Stimulated activated CD4-positive, alpha-beta T cell treated with anti-CD3 and anti-CD28 coated beads, TNF-alpha, amount 100 ng/mL, for 48 hours (primary cell): Measurements from ENCODE around the gene APEH.
"Not testable (repeated sequence)": the region's sequence is repeated elsewhere in the genome, so short reads cannot be mapped to it uniquely, and the experiment has no call there.

Experiments used
- DNase-seq, 3 donors: peaks; one replicate each; pipeline ENCODE4 v3.0.0-alpha.2; 2020; ENCODE audit warnings: low read depth in 3 of 3

The APEH gene

DNA sequence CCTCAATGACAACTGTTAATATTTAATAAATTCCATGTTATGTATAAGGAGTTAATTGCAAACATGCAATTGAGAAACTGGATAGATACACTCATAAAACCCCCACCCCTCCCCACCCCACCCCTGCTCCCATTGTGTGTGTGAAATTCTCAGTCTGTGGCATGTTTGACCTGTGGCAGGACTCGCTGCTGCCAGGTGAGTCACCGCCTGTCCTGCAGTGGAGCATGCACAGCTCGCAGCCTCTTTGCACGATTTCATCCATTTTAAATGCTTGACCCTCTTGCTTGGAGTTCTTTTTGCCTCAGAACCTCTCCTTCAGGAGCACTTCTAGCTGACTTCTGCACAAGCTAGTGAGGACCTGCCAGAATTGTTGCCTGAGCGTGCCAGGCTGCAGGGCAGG is 5.3 kb upstream of the APEH start:
- DNase-seq: no peak

DNA sequence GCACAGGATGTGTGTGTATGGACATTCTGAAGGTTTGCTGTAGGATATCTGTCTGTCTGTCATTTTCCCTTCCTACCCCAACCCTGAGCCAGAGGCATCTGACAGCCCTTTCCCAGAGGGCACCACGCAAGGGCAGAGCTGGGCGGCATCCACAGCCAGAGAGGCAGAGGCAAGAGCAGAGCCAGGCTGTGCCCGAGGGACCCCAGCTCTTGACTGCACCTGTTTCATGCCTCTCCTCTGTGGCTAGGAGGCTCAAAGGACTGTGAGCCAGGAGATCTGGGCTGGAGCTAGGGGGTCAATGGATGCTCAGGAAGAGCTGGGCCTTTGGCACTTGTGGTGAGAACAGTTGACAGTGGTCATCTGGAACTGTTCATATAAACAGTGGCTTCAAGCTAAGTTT is 4.8 kb upstream of the APEH start:
- DNase-seq: no peak

DNA sequence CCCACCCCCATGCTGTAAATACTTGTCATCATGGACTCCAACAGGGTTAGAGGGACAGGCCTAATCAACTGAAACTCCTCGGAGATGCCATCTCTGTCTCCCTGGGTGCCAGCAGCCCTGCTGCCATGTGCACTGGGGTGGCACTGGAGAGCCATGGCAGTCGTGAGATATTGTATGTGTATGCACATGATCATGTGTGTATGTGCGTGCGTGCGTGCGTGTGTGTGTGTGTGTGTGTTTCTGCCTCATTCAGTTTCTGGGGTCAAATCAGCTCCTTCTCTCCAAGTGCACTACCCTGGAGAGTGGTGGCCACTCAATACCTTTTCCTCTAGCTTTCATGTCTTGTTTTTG is 3.2 kb upstream of the APEH start:
- no peak for DNase-seq

DNA sequence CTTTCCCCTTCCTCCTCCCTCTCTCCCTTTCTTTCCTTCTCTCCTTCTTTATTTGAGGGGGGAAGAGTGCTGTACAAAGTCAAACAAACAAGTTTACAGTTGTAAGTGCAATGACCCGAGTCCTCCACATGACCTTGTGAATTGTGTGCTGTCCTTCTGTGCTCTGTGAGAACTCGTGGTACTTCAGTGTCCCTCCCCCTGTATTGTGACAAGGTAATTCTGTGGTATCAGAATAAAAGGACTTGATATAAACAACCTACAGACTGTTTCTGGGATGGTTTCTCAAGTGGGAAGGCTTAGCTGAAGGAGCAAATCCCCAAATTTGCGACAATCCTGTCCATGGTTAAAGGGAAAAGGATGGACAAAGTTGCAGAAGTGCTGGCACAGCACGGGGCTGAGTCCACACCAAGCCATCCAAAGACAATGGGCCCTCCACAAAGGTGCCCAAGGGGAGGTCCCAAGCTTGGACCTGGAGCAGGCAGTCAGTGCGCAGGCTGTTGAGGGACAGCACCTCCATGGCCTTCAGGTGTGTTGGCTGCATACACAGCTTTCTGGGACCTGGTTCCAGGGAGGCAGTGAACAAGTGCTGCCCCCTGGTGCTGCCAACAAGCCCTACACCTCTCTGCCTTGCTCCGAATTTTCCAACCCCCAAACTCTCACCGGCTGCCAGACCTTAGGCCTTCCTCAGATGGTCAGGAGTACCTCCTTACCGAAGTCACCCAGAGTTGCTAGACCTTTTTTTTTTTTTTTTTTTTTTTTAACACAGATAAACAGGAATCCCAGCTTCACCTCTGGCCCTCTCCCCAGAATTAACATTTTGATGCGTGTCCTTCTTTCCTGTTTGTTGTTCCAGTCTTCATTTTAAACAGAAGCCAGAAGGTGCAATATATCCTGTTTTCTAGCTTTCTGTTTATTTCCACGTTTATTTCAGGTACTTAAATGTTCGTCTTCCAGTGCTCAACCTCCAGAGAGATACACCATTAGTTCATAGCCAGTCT is 2.6 kb upstream of the APEH start:
- DNase-seq: peak; percentile 45 to 67 (median 55)

DNA sequence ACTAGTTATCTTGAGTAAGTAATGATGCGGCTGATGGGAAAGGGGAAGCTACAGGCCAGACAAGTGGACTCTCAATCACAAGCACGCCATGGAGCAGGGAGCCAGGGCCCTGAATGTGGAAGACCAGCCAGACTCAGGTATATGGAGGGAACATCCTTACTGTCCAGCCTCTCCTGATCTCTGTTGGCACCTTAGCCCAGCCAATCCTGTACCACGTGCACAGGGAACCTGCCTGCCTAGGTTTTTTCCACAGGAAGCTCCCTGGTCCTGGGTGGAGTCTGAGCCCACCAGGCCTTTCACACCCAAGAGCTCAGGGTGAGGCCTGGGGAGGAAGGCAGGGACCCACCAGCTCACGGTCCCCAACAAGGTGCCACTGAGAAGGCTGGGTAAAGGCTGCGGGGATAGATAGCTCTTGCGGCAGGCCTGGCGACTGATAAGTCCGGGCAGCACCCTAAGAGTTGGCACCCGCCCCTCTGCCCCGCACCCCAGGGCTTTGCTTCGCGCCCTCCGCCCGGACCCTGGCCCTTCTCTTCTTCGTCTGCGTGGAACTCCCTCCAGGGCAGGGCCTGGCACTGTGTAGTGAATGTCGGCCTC is 933 bp upstream of the APEH start:
- peak in 1 of 3 donors; percentile 20 for DNase-seq

DNA sequence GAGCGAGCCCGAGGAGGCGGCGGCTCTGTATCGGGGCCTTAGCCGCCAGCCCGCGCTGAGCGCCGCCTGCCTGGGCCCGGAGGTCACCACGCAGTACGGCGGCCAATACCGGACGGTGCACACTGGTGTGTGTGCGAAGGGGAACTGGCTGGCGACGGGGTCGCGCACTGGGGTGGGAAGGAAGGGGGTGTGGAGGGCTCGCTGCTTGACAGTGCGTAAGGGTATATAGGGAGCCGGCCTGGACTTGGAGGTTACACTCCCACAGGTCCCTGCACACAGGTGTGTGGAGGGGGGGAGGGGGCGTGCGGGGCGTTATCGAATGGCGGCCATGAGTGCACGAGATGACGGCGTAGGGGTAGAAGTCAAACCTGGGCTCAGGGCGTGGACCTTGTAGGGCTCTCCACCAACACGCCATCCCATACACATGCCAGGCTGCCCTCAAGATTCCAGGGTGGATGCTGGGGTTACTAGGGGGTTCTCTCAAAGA is 389 bp downstream of the APEH start:
- no peak for DNase-seq

DNA sequence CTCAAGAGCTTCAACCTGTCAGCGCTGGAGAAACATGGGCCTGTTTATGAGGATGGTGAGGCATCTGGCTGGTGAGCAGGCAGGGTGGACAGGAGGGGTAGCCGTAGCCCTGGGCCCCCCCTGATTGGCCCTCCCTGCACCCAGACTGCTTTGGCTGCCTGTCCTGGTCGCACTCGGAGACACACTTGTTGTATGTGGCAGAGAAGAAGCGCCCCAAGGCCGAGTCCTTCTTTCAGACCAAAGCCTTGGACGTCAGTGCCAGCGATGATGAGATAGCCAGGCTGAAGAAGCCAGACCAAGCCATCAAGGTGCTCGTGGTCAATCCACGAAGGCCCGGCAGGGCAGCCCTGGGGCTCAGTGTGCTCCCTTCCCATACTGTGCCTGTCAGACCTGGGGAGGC is 1.8 kb downstream of the APEH start:
- no peak for DNase-seq

DNA sequence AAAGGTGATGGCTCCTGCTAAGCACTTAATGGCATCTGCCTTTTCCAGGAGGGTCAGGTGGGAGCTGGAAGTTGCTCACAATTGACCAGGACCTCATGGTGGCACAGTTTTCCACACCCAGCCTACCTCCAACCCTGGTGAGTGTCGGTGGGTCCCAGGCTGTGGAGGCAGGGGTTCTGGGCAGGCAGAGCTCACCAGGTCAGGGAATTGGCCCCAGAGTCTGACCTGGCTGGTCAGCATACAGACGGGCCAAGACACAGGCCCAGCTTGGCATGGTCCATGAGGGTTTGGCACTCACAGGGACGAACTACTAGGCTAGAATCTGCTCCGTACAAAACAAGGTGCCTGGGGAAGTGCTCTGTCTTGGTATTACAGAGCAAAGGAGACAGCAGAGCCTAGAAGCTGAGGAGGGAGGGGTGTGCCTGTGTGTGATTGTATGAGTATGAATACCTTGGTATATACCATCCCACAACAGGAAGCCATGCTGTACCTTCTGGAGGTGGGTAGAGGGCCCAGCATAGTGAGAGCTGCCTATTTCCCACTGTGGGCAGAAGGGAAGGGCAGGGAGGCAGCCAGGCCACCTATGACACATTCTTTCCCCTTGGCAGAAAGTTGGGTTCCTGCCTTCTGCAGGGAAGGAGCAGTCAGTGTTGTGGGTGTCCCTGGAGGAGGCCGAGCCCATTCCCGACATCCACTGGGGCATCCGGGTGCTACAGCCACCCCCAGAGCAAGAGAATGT is 6.5 kb downstream of the APEH start:
- no peak for DNase-seq

DNA sequence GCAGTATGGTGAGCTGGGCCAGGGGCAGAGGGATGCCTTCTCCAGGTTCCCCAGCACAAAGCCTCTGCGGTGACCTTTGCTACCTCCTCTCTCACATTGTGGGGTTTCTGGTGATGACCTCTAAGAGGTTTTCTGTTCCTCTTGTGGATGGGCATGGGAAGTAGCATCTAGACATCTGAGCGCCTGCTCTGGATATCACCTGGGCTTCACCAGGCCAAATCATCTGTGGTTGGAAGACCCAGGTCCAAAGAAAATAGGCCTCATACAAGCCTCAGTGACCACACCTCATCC is 7.0 kb downstream of the APEH start:
- DNase-seq: no peak

DNA sequence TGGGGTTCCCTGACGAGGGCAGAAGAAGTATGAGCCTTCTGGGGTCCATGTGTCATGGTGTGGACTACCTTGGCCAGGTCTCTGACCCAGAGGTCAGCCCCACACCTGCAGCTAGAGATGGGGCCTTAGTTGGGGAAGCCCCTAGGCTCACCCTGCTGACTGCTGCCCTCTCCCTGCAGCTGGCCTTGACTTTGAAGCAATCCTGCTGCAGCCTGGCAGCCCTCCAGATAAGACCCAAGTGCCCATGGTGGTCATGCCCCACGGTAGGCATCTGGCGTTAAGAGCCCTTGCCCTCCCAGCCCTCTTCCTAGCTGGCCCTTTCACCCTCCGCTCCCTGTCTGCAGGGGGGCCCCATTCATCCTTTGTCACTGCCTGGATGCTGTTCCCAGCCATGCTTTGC is 7.4 kb downstream of the APEH start:
- no peak for DNase-seq

DNA sequence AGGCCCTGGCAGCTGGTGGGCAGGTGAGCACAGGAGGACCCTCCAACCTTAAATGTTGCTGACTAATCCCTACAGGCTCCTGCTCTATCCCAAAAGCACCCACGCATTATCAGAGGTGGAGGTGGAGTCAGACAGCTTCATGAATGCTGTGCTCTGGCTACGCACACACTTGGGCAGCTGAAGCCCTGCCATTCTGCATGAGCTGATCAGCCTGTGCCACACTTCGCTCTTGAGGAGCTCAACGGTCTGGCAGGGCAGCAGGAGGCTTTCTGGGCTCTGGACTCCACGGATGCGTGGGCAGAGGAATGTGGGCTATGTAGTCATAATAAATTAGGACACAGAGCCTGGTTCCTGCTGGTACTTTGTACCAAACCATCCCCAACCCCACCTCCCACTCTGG is 9.0 kb downstream of the APEH start:
- no peak for DNase-seq

DNA sequence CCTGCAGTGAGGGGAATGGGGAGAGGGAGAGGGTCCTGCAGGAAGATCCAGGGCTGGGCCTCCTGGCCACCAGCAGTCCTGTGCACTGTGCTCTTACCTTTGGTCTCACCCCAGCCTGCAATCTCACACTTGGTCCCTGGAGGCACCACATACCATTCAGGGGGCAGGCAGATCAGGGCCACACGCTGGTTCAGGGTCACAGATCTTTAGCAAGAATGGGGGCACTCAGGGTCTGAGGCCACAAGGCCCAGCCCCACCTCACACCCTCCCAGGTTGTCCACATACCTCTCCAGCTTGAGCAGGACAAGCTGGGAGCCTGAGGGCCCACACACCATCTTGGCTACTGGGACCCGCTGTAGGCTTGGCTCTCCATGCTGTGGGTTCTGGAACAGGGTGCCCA is 10.3 kb downstream of the APEH start:
- DNase-seq: not testable (repeated sequence)

DNA sequence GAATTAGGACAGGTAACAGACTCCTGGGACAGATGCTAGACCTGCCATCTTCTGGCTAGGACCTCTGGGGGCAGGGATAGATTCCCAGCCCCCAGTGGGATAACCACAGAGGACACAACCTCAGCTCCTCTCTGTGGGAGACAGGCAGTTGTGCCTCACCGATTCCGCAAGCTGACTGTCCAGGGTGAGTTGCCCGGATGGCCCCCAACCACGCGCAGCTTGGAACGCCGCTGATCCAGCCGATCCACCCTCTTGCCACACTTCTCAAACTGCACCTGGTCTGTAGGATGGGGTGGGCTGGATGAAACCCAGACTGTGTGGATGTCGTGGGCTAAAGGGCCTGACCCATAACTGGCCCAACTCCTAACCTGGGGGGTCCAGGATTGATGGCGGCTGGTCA is 11.0 kb downstream of the APEH start:
- DNase-seq: not testable (repeated sequence)

DNA sequence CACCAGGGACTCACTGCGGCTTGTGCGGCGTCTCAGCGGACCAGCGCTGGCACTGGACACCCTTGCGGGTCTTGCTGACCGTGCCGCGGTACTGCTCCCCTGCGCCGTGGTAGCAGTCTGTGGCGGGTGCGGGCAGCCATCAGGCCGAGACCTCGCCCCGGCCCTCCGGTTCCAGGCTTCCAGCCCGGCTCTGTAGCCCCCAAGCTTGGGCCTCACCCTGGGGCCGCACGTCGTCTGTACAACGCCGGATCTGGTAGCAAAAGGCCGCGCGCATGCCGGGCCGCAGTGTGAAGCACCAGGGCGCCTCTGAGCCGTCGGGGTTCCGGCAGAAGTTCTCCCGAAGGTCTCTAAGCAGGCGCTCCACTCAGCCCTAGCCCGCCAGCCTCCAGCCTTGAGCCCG is 11.7 kb downstream of the APEH start:
- DNase-seq: not testable (repeated sequence)

DNA sequence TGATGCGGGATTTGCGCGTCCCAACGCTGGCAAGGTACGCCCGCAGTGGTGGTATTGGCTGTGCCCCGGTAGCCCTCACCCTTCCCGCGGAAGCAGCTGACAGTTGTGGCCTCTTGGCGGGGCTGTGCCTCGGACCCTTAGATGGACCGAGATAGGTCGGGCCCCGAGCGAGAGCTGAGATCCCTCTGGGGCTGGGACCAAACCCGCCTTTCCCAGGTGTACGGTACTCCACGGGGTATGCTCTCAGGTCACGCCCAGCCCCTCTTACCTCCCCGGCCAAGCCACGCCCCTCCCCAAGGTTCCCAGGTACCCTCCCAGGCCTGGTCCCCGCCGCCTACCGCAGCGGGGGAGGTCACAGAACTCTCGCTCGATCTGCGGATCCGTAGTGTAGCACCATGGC is 12.2 kb downstream of the APEH start:
- peak in 1 of 3 donors; percentile 22 for DNase-seq

DNA sequence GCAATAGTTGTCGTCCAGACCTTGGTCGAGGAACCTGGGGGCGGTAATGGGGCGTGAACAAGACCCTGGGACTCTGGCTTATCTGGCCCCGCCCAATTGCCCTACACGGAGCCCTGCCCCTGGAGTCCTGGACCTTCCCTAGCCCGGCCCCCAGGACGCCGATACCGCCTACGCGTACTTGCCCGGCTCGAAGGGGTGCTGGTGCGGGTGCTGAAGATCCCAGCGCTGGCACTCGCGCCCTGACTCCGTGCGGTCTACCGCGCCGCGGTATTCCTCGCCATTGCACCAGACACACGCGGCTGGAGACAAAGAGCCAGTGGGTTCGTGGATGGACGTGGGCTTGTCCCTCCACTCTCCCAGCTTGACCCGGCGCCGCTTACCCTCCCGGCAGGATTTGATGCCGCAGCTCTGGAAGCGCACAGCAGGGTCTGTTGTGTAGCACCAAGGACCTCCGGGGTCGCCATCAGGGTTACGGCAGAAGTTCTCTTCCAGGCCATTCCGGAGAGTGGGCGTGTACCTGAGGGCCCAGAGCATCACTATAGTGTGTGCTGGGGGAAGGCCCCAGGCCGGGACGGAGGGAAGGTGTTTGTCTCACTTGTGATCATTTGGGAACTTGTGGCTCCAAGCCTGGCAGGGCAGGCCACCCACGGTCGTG is 12.7 kb downstream of the APEH start:
- DNase-seq: peak in 1 of 3 donors; percentile 28

DNA sequence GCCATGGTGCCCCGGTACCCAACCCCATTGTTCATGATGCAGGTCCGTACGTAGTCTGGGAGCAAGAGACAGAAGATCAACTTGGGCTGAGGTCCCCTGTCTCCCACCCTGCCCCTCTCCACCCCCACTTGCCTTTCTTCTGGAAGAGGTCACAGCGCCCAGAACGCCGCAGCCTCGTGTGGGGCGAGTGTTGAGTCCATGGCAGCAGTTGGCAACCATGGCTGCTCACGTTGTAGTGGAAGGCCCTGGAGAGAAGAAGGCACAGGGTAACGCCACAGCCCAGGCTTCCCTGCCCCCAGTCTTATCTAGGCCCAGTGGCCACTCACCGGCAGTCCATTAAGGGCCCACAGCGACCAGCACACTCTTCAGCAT is 13.3 kb downstream of the APEH start:
- not testable (repeated sequence) for DNase-seq

DNA sequence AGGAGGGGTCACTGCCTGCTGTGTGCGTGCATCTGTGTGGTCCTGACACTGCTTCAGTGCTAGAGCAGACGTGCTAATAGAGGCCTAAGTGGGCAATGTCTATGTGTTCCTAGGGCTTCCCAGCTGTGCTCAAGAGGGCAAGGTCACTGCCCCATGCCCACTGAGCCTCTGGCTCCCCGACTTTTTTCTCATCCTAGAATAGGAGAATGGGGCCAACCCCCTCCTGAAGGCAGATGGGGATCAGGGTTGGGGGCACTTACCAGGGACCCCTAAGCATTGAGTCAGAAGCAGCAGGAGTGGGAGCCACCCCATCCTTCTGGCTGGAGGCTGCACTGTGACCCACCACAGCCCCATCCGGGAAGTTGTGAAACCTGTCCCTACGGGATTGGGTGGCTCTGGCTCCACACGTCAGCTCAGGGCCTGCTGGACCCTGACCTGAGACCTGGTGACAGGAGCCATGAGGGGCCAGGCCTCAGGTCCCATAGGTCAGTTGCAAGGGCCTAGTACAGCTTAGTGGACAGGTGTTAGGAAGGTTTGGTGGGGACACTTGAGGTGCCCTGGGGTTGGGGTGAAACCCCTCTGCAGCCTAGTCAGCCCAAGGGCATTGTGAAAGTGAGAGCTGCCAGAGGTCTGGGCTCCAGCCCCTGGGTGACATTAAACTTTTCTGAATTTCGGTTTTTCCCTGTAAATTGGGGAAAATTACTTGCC is 14.3 kb downstream of the APEH start:
- not testable (repeated sequence) for DNase-seq

DNA sequence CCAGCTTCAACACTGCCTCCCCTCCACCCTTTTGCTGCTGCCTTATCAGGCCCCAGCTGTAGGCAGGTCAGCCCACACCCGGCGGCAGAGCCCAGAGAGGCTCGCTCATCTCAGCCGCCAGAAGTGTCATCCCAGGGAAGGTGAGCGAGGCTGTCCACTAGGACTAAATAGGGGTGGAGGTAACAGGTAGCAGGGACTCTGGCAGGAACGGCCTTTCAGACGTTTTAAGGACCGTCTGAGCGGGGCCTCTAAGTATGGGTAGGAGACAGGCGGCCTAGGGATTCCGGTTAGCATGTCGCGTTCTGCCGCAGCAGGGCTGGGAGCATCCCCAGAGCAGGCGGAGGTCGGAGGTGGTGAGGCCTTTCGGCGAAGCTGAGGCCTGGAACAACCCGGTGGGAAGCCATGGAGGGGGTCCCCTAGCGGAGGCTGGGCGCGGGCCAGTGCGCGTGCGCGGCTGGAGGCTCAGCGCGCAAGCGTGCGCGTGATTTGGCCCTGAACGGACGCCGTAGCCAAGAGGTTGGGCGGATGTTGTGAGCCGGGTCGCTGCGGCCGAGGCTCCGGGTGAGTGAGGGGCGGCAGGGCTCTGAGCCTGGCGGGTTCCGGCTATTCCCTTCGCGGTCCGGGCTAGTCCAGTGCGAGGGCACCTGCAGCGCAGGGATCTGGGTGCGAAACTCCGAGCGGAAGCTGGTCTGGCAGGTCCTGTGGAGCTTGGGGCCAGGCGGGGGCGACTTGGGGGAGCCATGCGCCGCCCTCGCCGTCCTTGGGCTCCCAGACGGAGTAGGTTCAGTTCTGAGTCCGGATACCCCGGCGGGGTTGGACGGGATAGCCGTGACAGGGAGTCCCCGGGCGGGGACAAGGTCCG is 15.1 kb downstream of the APEH start, which contains the start of the genes MST1 and RNF123:
MST1 (minus strand) TSS at position 429 of the 862 bp plus-strand sequence. CDS start 783 bp downstream, outside the sequence.
RNF123 (plus strand) TSS at position 512 of the 862 bp plus-strand sequence. CDS start 1,609 bp downstream, outside the sequence.
- peak; percentile 81 to 85 (median 83) for DNase-seq
